ENCODE data around the gene OR51B4. TPM values are rescaled to one million over a fixed set of nuclear protein-coding genes. Genes with fewer than 3 reads are reported as not detected.

Gene OR51B4
- total and polyA plus RNA-seq, 9 of the 15 experiments (the other 6 are each of a cell fraction or from before 2014, with no cell fraction given), result 17.1 to 64.6 (median 39.9) TPM

DNA sequence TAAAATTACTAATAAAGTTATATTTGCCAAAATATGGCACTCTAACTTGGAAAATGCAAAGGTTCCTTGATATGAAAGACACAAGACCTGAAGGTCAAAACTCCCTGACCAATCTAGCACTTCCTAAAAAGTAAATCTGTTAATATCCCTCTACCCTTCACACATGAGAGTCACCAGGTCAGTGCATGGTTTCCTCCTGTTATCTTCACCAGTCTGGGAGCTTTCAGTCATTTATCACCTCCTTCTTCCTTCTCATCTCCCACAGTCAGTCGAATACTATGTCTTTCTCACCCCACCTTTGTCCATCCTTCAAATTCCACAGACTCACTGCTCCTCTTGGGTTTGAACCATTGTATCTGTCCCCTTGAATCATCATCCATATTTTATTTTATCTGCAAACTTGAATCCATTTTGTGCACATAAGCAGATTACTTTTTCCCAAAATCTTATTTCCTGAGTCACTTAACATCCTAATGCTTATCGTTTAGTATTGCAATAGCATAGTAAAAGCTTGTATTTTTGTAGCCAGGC, 34.6 kb downstream of the OR51B4 start (continued):
- TF ChIP-seq RBFOX2 (IDR thresholded peaks at IDR 0.05; ENCODE audit: low read depth, low read length), result 0 out of 2 replicates have a peak, but pooled peaks have one; percentile 15
- TF ChIP-seq HES1 (IDR thresholded peaks at IDR 0.05; ENCODE audit: low read depth), result no peak
- peak; percentile 2; the same call in 1 of the 2 replicates for TF ChIP-seq CGGBP1 (CRISPR knock-in tag; IDR thresholded peaks at IDR 0.05)
- no peak for TF ChIP-seq FOXK2 (conservative IDR thresholded peaks at IDR 0.05 in 1 of 2, IDR thresholded peaks at IDR 0.05 in 1 of 2; ENCODE audit: low read depth in 2 of 2)
- TF ChIP-seq KHSRP (IDR thresholded peaks at IDR 0.05), result peak; percentile 63; the same call in 1 of the 2 replicates
- no peak for TF ChIP-seq STAG1 (CRISPR knock-in tag; IDR thresholded peaks at IDR 0.05; ENCODE audit: borderline replicate concordance)
- peak; percentile 74; the same call in 1 of the 2 replicates for TF ChIP-seq ZNF436 (CRISPR knock-in tag; IDR thresholded peaks at IDR 0.05)
- TF ChIP-seq ZNF224 (CRISPR knock-in tag; IDR thresholded peaks at IDR 0.05), result no peak
- TF ChIP-seq NR2C1 (IDR thresholded peaks at IDR 0.05), result 0 out of 2 replicates have a peak, but pooled peaks have one; percentile 27
- no peak for TF ChIP-seq NR2C1 (tag; IDR thresholded peaks at IDR 0.05)
- TF ChIP-seq GTF2E2 (tag; IDR thresholded peaks at IDR 0.05), result no peak
- no peak for TF ChIP-seq NKRF (IDR thresholded peaks at IDR 0.05; ENCODE audit: borderline replicate concordance)
- peak; percentile 93; the same call in 1 of the 2 replicates for TF ChIP-seq POLR2AphosphoS2 (IDR thresholded peaks at IDR 0.05; ENCODE audit: low read length)
- TF ChIP-seq CAMTA2 (CRISPR knock-in tag; conservative IDR thresholded peaks at IDR 0.05), result 0 out of 2 replicates have a peak, but pooled peaks have one; percentile 18
- TF ChIP-seq EHMT2 (IDR thresholded peaks at IDR 0.05), result 0 out of 2 replicates have a peak, but pooled peaks have one; percentile 43
- TF ChIP-seq HDAC2 (IDR thresholded peaks at IDR 0.05), result peak; percentile 55; the same call in 1 of the 2 replicates
- no peak for TF ChIP-seq CBX5 (IDR thresholded peaks at IDR 0.05; ENCODE audit: borderline replicate concordance, low read depth)
